ENCODE data around the gene RABGAP1L. TPM values are rescaled to one million over a fixed set of nuclear protein-coding genes. Genes with fewer than 3 reads are reported as not detected.

Gene RABGAP1L
- total RNA-seq, 1 donor from 2014 or later: 83.9 TPM

DNA sequence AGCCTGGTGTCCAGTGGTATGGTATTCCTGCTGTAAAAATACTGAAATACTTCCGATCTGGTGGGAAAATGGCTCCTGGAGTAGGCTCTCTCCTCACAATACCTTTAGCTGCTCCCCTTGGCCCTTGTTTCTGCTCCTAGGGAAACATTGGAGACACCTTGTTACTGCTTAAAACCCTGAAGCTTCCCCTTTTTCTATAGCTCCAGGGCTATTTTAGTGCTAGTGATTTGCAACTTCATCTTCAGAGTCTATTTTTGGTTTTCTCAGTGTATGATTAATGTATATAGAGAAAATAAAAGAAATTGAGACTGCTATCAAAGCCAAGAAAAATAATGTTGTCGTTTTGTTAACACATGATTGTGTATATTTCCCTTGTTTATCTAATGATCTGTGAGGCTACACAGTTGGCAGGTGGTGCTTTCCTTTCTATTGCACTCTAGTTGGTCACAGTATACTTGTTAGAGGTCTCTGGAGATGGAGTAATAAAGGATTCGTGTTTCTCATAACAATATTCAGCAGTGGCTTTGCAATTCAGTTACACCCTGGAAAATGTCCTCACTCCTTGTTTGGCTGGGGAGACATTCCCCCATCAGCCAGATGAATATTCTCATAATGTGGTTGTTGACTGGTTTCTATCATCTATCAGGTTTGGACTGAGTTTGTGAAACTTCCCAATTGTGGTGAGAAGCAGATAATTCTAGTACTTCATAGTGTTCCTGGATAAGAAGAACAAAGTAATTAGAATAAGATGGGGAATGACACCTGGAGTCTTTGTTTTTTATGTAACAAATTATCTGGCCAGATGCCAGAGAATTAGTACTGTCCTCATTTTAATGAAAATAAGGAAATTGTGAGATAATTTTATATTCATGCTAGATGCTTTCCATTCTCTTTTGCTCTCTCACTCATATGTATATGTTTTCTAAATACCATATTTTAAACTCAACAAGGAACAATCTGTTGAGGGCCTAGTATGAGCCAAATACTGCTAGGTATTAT, 795.6 kb downstream of the RABGAP1L start:
- H3K9me3 ChIP-seq: no peaks in the 10 kb centered on the region
- H3K27ac ChIP-seq: no peak overlapping the region
- TF ChIP-seq CTCF (IDR thresholded peaks at IDR 0.05): no peak
- H3K4me1 ChIP-seq: peaks cover 28% of the 10 kb centered on the region
- DNase-seq: no peak
- H3K36me3 ChIP-seq: peaks cover 15% of the 10 kb centered on the region
- no peaks in the 10 kb centered on the region for H3K27me3 ChIP-seq (ENCODE audit: low read depth)
- peak in 1 of 2 donors; percentile 46 for ATAC-seq
- intact Hi-C loops (cut with DNase I): no loop called here
- no peak overlapping the region for H3K4me3 ChIP-seq

DNA sequence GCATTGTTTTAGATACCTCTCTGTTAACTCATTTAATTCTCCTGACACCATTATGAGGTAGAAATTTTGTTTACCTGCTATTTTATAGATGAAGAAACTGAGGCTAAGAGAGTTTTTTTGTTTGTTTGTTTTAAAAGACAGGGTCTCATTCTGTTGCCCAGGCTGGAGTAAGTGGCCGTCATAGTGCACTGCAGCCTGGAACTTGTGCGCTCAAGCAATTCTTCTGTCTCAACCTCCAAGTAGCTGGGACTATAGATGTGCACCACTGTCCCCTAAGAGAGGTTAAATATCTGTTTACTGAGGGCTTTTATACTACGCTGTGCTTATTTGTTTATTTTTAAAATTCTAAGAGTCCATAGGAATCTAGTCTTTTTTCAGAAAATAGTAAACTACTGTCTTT, 796.8 kb downstream of the RABGAP1L start:
- ATAC-seq (no peak), DNase-seq (no peak)
- H3K27ac ChIP-seq: no peak overlapping the region
- peaks cover 15% of the 10 kb centered on the region for H3K36me3 ChIP-seq
- H3K4me1 ChIP-seq: peaks cover 28% of the 10 kb centered on the region
- H3K9me3 ChIP-seq: no peaks in the 10 kb centered on the region
- no peak for TF ChIP-seq CTCF (IDR thresholded peaks at IDR 0.05)
- intact Hi-C loops (cut with DNase I): no loop called here
- no peaks in the 10 kb centered on the region for H3K27me3 ChIP-seq (ENCODE audit: low read depth)
- H3K4me3 ChIP-seq: no peak overlapping the region

GRCh38 chr1:174956976-174957375, 797.7 kb downstream of the RABGAP1L start:
- no peak for ATAC-seq
- Histone ChIP-seq H3K27ac (no peak overlapping the region), H3K36me3 (peaks cover 15% of the 10 kb centered on the region), H3K4me1 (peaks cover 28% of the 10 kb centered on the region), H3K27me3 (ENCODE audit: low read depth) (no peaks in the 10 kb centered on the region), H3K9me3 (no peaks in the 10 kb centered on the region), H3K4me3 (no peak overlapping the region)
- intact Hi-C loops (cut with DNase I): no loop called here
- TF ChIP-seq CTCF (IDR thresholded peaks at IDR 0.05): no peak
- no peak for DNase-seq

DNA sequence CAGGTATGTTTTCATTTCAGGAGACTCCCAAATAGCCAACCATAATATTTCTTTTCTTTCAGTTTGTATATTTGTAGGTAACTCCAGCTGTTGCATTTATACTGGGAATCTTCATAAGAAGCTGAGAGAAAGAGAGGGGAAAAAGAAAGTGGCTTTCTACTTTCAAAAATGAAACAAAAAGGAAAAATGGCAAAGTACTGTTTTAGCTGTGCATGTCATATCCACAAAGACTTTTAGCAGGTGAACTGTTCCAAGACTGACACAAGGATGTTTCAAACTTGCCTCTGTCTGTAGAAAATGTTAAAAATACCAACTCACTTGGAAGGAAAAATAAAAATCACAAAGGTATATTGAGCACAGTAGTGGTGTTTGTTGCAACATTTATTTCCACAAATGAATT, 798.5 kb downstream of the RABGAP1L start:
- intact Hi-C loops (cut with DNase I): no loop called here
- ATAC-seq (no peak), DNase-seq (no peak)
- Histone ChIP-seq H3K36me3 (peaks cover 15% of the 10 kb centered on the region), H3K4me3 (no peak overlapping the region), H3K27me3 (ENCODE audit: low read depth) (no peaks in the 10 kb centered on the region), H3K9me3 (no peaks in the 10 kb centered on the region), H3K4me1 (peaks cover 28% of the 10 kb centered on the region), H3K27ac (no peak overlapping the region)
- TF ChIP-seq CTCF (IDR thresholded peaks at IDR 0.05): no peak

DNA sequence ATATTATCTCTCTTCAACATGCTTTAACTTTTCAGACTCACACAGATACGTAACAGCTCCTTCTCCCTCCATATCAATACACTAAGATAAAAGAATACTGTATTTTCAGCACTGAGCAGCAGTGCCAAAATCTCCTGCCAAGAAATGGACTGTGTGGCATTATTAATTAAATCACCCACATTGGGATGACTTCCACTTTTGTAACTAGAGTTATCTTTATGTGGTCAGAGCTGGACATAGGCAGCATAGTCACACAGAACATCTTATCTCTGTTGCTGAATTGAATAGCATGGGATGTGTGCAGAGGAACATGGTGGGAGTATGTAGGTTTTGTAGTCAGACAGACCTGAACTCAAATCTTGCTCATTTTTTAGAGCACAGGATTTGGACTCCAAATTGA, 799.1 kb downstream of the RABGAP1L start:
- DNase-seq (no peak), ATAC-seq (no peak)
- no peaks in the 10 kb centered on the region for H3K27me3 ChIP-seq (ENCODE audit: low read depth)
- peaks cover 15% of the 10 kb centered on the region for H3K36me3 ChIP-seq
- no peaks in the 10 kb centered on the region for H3K9me3 ChIP-seq
- H3K27ac ChIP-seq: no peak overlapping the region
- intact Hi-C loops (cut with DNase I): no loop called here
- H3K4me1 ChIP-seq: peaks cover 30% of the 10 kb centered on the region
- no peak overlapping the region for H3K4me3 ChIP-seq
- TF ChIP-seq CTCF (IDR thresholded peaks at IDR 0.05): no peak
